SK-N-SH (cell line): ENCODE data around the gene TSC22D2. TPM values are rescaled to one million over a fixed set of nuclear protein-coding genes. Genes with fewer than 3 reads are reported as not detected.
A peak's percentile ranks its signal among the peaks of the same experiment; 100 is the strongest.

ENCODE experiments used
- CTCF ChIA-PET: fragments of 300-600, 350-600 bp; formaldehyde crosslinking; extraction: SDS; loops from one replicate; lab custom pipeline; 2021; lab: Yijun Ruan, JAX
- POLR2A ChIA-PET: fragments of 350-600 bp; sonication (Branson Sonifier 250); formaldehyde crosslinking; extraction: SDS; loops from one replicate; lab custom pipeline; 2020; ENCODE audit warnings: antibody characterized with exemption, inconsistent platforms; lab: Yijun Ruan, JAX
- DNase-seq: peaks from one replicate; pipeline ENCODE4 v3.0.0; 2012
- H2AFZ ChIP-seq: fragments of 200-600 bp; sonication (generic); 2 replicates; pipeline ENCODE4 v1.8.1; 2016; ENCODE audit warnings: antibody characterized with exemption, mild to moderate bottlenecking, low read depth
- H3F3A ChIP-seq: fragments of 200-600 bp; sonication (generic); replicated peaks from 2 replicates; pipeline ENCODE3; 2016; ENCODE audit warnings: antibody characterized with exemption, mild to moderate bottlenecking; ENCODE audit not compliant: insufficient read depth
- H3K27ac ChIP-seq, 2 experiments: fragments of 200-500 bp in 1 of 2; fragments of 200-600 bp in 1 of 2; sonication (Bioruptor generic) in 1 of 2; sonication (generic), shearing (Covaris generic) in 1 of 2; 2 replicates each; pipeline versions ENCODE4 v1.5.1 to v1.6.1; 2014 to 2016; ENCODE audit warnings: low read depth in 2 of 2, inconsistent platforms in 1 of 2, low read length in 1 of 2, mild to moderate bottlenecking in 1 of 2, mixed read lengths in 1 of 2
- H3K27me3 ChIP-seq: fragments of 200-600 bp; sonication (generic), shearing (Covaris generic); 2 replicates; pipeline ENCODE4 v1.6.1; 2016; ENCODE audit warnings: mixed run types; ENCODE audit not compliant: insufficient read depth
- H3K36me3 ChIP-seq, 2 experiments: fragments of 200-500 bp in 1 of 2; fragments of 200-600 bp in 1 of 2; sonication (Bioruptor generic) in 1 of 2; sonication (generic) in 1 of 2; replicated peaks in 1 of 2; 2 replicates each; pipeline versions ENCODE3 to v1.5.1; 2014 to 2016; ENCODE audit warnings: low read length in 1 of 2, mild to moderate bottlenecking in 1 of 2; ENCODE audit not compliant: insufficient read depth in 2 of 2, control insufficient read depth in 1 of 2
- H3K4me1 ChIP-seq, 2 experiments: fragments of 200-500 bp in 1 of 2; fragments of 200-600 bp in 1 of 2; sonication (Bioruptor generic) in 1 of 2; sonication (generic), shearing (Covaris generic) in 1 of 2; 2 replicates each; pipeline versions ENCODE4 v1.5.1 to v1.6.1; 2014 to 2016; ENCODE audit warnings: low read depth in 1 of 2, low read length in 1 of 2, mixed run types in 1 of 2; ENCODE audit not compliant: insufficient read depth in 2 of 2, control insufficient read depth in 1 of 2
- H3K4me2 ChIP-seq: fragments of 200-600 bp; sonication (generic), shearing (Covaris generic); 2 replicates; pipeline ENCODE4 v1.6.1; 2017; ENCODE audit warnings: mixed run types
- H3K4me3 ChIP-seq, 2 experiments: fragments of 200-500 bp in 1 of 2; fragments of 200-600 bp in 1 of 2; sonication (Bioruptor generic) in 1 of 2; sonication (generic), shearing (Covaris generic) in 1 of 2; 2 replicates each; pipeline versions ENCODE4 v1.5.1 to v1.8.1; 2014 to 2016; ENCODE audit warnings: low read depth in 2 of 2, inconsistent platforms in 1 of 2, low read length in 1 of 2, mild to moderate bottlenecking in 1 of 2, mixed read lengths in 1 of 2, moderate library complexity in 1 of 2
- H3K79me2 ChIP-seq: fragments of 200-600 bp; sonication (generic); 2 replicates; pipeline ENCODE4 v1.8.1; 2017; ENCODE audit warnings: mild to moderate bottlenecking; ENCODE audit not compliant: insufficient read depth
- H3K9ac ChIP-seq: fragments of 200-600 bp; sonication (generic); 2 replicates; pipeline ENCODE4 v1.6.1; 2017; ENCODE audit warnings: mixed run types
- H3K9me2 ChIP-seq: fragments of 200-600 bp; sonication (generic); 2 replicates; pipeline ENCODE4 v1.6.1; 2017; ENCODE audit warnings: mixed run types
- H3K9me3 ChIP-seq: fragments of 200-600 bp; sonication (generic); 2 replicates; pipeline ENCODE4 v1.6.1; 2017; ENCODE audit warnings: mixed run types, mild to moderate bottlenecking, moderate library complexity
- H4K20me1 ChIP-seq: fragments of 200-600 bp; sonication (generic); 2 replicates; pipeline ENCODE4 v1.6.1; 2017; ENCODE audit warnings: mild to moderate bottlenecking, mixed run types; ENCODE audit not compliant: insufficient read depth
- EZH2phosphoT487 ChIP-seq: fragments of 200-600 bp; sonication (generic); IDR thresholded peaks from 2 replicates; pipeline ENCODE4 v1.6.1; 2017; ENCODE audit warnings: low read depth, mixed run types, mild to moderate bottlenecking, antibody characterized with exemption, moderate library complexity, borderline replicate concordance
- FOSL2 ChIP-seq: IDR thresholded peaks from 2 replicates; pipeline ENCODE4 v1.4.0; 2012; ENCODE audit warnings: low read depth, mild to moderate bottlenecking, moderate library complexity, borderline replicate concordance
- FOXJ3 ChIP-seq: sonication (generic); formaldehyde crosslinking; IDR thresholded peaks from 2 replicates; pipeline ENCODE4 v1.5.1; 2020; ENCODE audit warnings: mild to moderate bottlenecking, missing genetic modification reagents
- GATA2 ChIP-seq: sonication (generic); formaldehyde crosslinking; IDR thresholded peaks from 2 replicates; pipeline ENCODE4 v1.5.0; 2020; ENCODE audit warnings: mild to moderate bottlenecking, missing genetic modification reagents
- MXI1 ChIP-seq: IDR thresholded peaks from 2 replicates; pipeline ENCODE4 v1.6.1; 2012; ENCODE audit warnings: mild to moderate bottlenecking, low read depth, low read length, improper control_type of control experiment
- NFIC ChIP-seq: IDR thresholded peaks from 2 replicates; pipeline ENCODE4 v1.4.0; 2012; ENCODE audit warnings: borderline replicate concordance
- PBX3 ChIP-seq: IDR thresholded peaks from 2 replicates; pipeline ENCODE4; 2012
- POLR2AphosphoS5 ChIP-seq: IDR thresholded peaks from 2 replicates; pipeline ENCODE4 v1.6.1; 2012; ENCODE audit warnings: low read depth, low read length
- REST ChIP-seq: IDR thresholded peaks from 2 replicates; pipeline ENCODE4 v1.6.1; 2012; ENCODE audit warnings: mild to moderate bottlenecking, low read depth, low read length, moderate library complexity
- RFX5 ChIP-seq: IDR thresholded peaks from 2 replicates; pipeline ENCODE4 v1.6.1; 2012; ENCODE audit warnings: mild to moderate bottlenecking, improper control_type of control experiment, low read length
- RXRA ChIP-seq: IDR thresholded peaks from 2 replicates; pipeline ENCODE4 v1.4.0; 2012; ENCODE audit warnings: low read depth, mild to moderate bottlenecking, borderline replicate concordance
- SIN3A ChIP-seq: IDR thresholded peaks from 2 replicates; pipeline ENCODE4 v1.6.1; 2012; ENCODE audit warnings: low read depth, mild to moderate bottlenecking, low read length, moderate library complexity, borderline replicate concordance
- TCF12 ChIP-seq: IDR thresholded peaks from 2 replicates; pipeline ENCODE4 v1.4.0; 2012
- USF1 ChIP-seq: IDR thresholded peaks from 2 replicates; pipeline ENCODE4 v1.4.0; 2012; ENCODE audit warnings: low read depth, borderline replicate concordance
- USF2 ChIP-seq: fragments of 150-350 bp; IDR thresholded peaks from 2 replicates; pipeline ENCODE4 v1.6.1; 2017; ENCODE audit warnings: antibody characterized with exemption, low read length, low read depth, borderline replicate concordance
- WGBS: methylation state at CpG from one replicate; pipeline ENCODE4 v1.1.6; 2017; ENCODE audit warnings: low lambda C conversion rate; 5-methylcytosine and 5-hydroxymethylcytosine counted together
- polyA plus RNA-seq, 3 experiments: library from polyadenylated mRNA; depleted of rRNA; stranded (reverse); fragments of >200 nt; gene quantifications; 2 replicates each; pipeline ENCODE4 v1.2.3, GENCODE V29; 2012

The TSC22D2 gene
- polyA plus RNA-seq, 1 of the 3 experiments (the other 2 are of a cell fraction), result 4.8 TPM

GRCh38 chr3:150469031-150469930 is 61.2 kb downstream of the TSC22D2 start (continued):
- TF ChIP-seq REST, result peak; percentile 40; the same call in 1 of the 2 replicates
- TF ChIP-seq EZH2phosphoT487, result no peak
- no peak for TF ChIP-seq GATA2 (CRISPR knock-in tag)
- TF ChIP-seq RXRA, result peak; percentile 90
- no peak for TF ChIP-seq FOXJ3 (CRISPR knock-in tag)
- TF ChIP-seq USF2, result no peak
- TF ChIP-seq RFX5, result no peak
- TF ChIP-seq, all 33 proteins: peak for 17

GRCh38 chr3:150469931-150470740 is 62.0 kb downstream of the TSC22D2 start:
- Histone ChIP-seq H3K27me3 (no peaks in the 10 kb centered on the region), H3K9me2 (no peaks in the 10 kb centered on the region), H3K79me2 (no peaks in the 10 kb centered on the region), H3K27ac (peak overlapping the region; percentile 29 to 97; a peak in 3 of 4 replicates), H4K20me1 (no peaks in the 10 kb centered on the region), H3F3A (peaks cover 35% of the 10 kb centered on the region), H3K4me1 (peaks cover 0 to 19% of the 10 kb centered on the region in 2 experiments; a peak in 3 of 4 replicates), H3K4me3 (no peak overlapping the region), H2AFZ (no peak overlapping the region), H3K9me3 (no peaks in the 10 kb centered on the region), H3K9ac (peak overlapping the region; percentile 58), H3K4me2 (peak overlapping the region; percentile 71), H3K36me3 (no peaks in the 10 kb centered on the region)
- POLR2A ChIA-PET, result no interaction called here
- DNase-seq, result no peak
- WGBS, result 39% methylated on average over 7 of the region's 7 CpGs
- CTCF ChIA-PET, result interaction anchor here (0.9 to 2.6 kb wide), 2 partner anchors 9 to 25 kb away, joined by 3 to 13 read pairs; no protein-coding TSS in a partner anchor
- TF ChIP-seq PBX3 (no peak), TCF12 (no peak; the same call in 1 of the 2 replicates), SIN3A (no peak), POLR2AphosphoS5 (no peak), RFX5 (no peak), MXI1 (no peak), USF1 (no peak), REST (no peak), NFIC (no peak), FOSL2 (no peak)
